Neural cell (in vitro differentiated cells): ENCODE measurements around the gene CCL1. TPM values are rescaled to one million over a fixed set of nuclear protein-coding genes. Genes with fewer than 3 reads are reported as not detected.

Experiments used
- H2AFZ ChIP-seq: fragments of 200-600, 300-800 bp; sonication (generic), shearing (Covaris generic); 2 replicates; pipeline ENCODE4 v1.6.0; 2014; ENCODE audit warnings: low read depth, mild to moderate bottlenecking, antibody characterized with exemption, low read length, moderate library complexity
- H3F3A ChIP-seq: fragments of 200-600 bp; shearing (Covaris generic); 2 replicates; pipeline ENCODE4 v1.6.1; 2016; ENCODE audit warnings: mild to moderate bottlenecking, moderate library complexity, mixed read lengths, antibody characterized with exemption, low read length; ENCODE audit not compliant: insufficient read depth, poor library complexity, severe bottlenecking
- H3K27ac ChIP-seq: fragments of 200-600, 300-800 bp; sonication (generic), shearing (Covaris generic); 2 replicates; pipeline ENCODE4 v1.5.1; 2014; ENCODE audit warnings: mild to moderate bottlenecking, low read length, moderate library complexity
- H3K27me3 ChIP-seq: fragments of 300-800, 200-600 bp; sonication (generic), shearing (Covaris generic); 2 replicates; pipeline ENCODE4 v1.6.0; 2014; ENCODE audit warnings: mild to moderate bottlenecking, low read depth, low read length, moderate library complexity; ENCODE audit not compliant: insufficient read depth
- H3K36me3 ChIP-seq: fragments of 300-800, 200-600 bp; sonication (generic), shearing (Covaris generic); 2 replicates; pipeline ENCODE4 v1.5.1; 2014; ENCODE audit warnings: mild to moderate bottlenecking, antibody characterized with exemption, low read length, moderate library complexity; ENCODE audit not compliant: insufficient read depth
- H3K4me2 ChIP-seq: fragments of 300-800, 200-600 bp; sonication (generic), shearing (Covaris generic); 2 replicates; pipeline ENCODE4 v1.6.0; 2014; ENCODE audit warnings: mild to moderate bottlenecking, low read length
- H3K4me3 ChIP-seq: fragments of 300-800, 200-600 bp; sonication (generic), shearing (Covaris generic); 2 replicates; pipeline ENCODE4 v1.5.1; 2014; ENCODE audit warnings: mild to moderate bottlenecking, low read length, moderate library complexity
- H3K79me2 ChIP-seq: fragments of 200-600 bp; shearing (Covaris generic); replicated peaks from 2 replicates; pipeline ENCODE4 v1.6.0; 2014; ENCODE audit warnings: mild to moderate bottlenecking, low read length, moderate library complexity; ENCODE audit not compliant: insufficient read depth
- H3K9ac ChIP-seq: fragments of 300-800, 200-600 bp; sonication (generic), shearing (Covaris generic); 2 replicates; pipeline ENCODE4 v1.6.1; 2016; ENCODE audit warnings: mild to moderate bottlenecking, low read length, mixed read lengths
- H3K9me2 ChIP-seq: fragments of 200-600 bp; shearing (Covaris generic); 2 replicates; pipeline ENCODE4 v1.6.1; 2016; ENCODE audit warnings: mild to moderate bottlenecking, low read length, mixed read lengths; ENCODE audit not compliant: insufficient read depth
- H3K9me3 ChIP-seq: fragments of 200-600, 300-800 bp; sonication (generic), shearing (Covaris generic); 2 replicates; pipeline ENCODE4 v1.6.1; 2016; ENCODE audit warnings: mild to moderate bottlenecking, mixed run types, low read length, moderate library complexity, mixed read lengths
- H4K20me1 ChIP-seq: fragments of 200-600 bp; shearing (Covaris generic); 2 replicates; pipeline ENCODE4 v1.6.1; 2016; ENCODE audit warnings: mild to moderate bottlenecking, mixed run types; ENCODE audit not compliant: insufficient read depth
- EP300 ChIP-seq: fragments of 450-650 bp; conservative IDR thresholded peaks from 2 replicates; pipeline ENCODE4 v1.6.1; 2014; ENCODE audit warnings: antibody characterized with exemption, mild to moderate bottlenecking, moderate library complexity; ENCODE audit not compliant: poor library complexity, severe bottlenecking
- EZH2 ChIP-seq: fragments of 200-600, 300-800 bp; shearing (Covaris generic), sonication (generic); IDR thresholded peaks from 2 replicates; pipeline ENCODE4 v1.6.1; 2014; ENCODE audit warnings: antibody characterized with exemption, low read length, borderline replicate concordance, mild to moderate bottlenecking; ENCODE audit not compliant: insufficient read depth, poor library complexity, severe bottlenecking
- MXI1 ChIP-seq: fragments of 450-650 bp; conservative IDR thresholded peaks from 2 replicates; pipeline ENCODE4 v1.6.1; 2014; ENCODE audit warnings: antibody characterized with exemption, mild to moderate bottlenecking; ENCODE audit not compliant: poor library complexity, severe bottlenecking
- TAF1 ChIP-seq: IDR thresholded peaks from 2 replicates; pipeline ENCODE4 v1.6.1; 2012; ENCODE audit warnings: low read depth
- polyA plus RNA-seq: library from polyadenylated mRNA; depleted of rRNA; stranded (reverse); fragments of >200 nt; gene quantifications from 2 replicates; pipeline ENCODE4 v1.2.3, GENCODE V29; 2014
- TF ChIP-seq, protein P1 (sequence below): IDR thresholded peaks from 2 replicates; pipeline ENCODE4 v1.6.1; 2012; ENCODE audit warnings: borderline replicate concordance
- TF ChIP-seq, protein P2 (sequence below): fragments of 450-650 bp; IDR thresholded peaks from 2 replicates; pipeline ENCODE4 v1.5.1; 2014; ENCODE audit warnings: antibody characterized with exemption, mild to moderate bottlenecking, moderate library complexity; ENCODE audit not compliant: poor library complexity, severe bottlenecking

CCL1 gene
- polyA plus RNA-seq, 1 donor from 2014 or later = not detected

DNA sequence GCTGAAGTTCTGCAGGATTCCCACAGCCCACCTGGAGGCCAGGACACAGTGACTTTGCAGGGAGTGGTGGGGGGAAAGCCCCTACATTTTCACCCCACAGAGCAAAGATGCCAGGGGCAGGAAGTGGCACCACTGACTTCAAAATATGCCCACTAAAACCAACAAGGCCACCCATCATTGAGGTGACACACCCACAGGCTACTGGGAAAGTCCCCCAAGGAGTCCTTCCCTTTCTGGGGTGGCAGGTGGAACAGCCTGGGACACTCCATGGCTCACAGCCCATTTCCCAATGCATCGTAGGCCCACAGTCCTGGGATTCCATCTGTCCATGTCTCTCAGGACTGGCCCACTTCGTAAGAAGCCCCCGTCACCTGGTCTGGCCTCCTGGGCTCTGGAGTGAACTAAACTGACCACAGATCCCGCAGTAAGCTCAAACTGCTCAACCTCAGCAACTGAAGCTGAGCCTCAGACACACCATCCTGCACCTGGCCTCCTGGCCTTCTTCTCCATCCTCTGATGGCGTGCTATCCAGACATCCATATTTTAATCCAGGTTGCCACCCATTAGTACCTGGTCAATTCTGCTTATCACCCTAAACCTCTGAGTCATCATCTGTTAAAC is 7.5 kb upstream of the CCL1 start:
- H3K79me2 ChIP-seq = no peaks in the 10 kb centered on the region
- H3K27me3 ChIP-seq = no peaks in the 10 kb centered on the region
- H4K20me1 ChIP-seq = no peaks in the 10 kb centered on the region
- no peaks in the 10 kb centered on the region for H3K9me3 ChIP-seq
- no peak overlapping the region for H3K4me3 ChIP-seq
- H3K36me3 ChIP-seq = no peaks in the 10 kb centered on the region
- no peaks in the 10 kb centered on the region for H3K9me2 ChIP-seq
- TF ChIP-seq EZH2 = no peak
- no peak for TF ChIP-seq MXI1
- TF ChIP-seq, protein P1, sequence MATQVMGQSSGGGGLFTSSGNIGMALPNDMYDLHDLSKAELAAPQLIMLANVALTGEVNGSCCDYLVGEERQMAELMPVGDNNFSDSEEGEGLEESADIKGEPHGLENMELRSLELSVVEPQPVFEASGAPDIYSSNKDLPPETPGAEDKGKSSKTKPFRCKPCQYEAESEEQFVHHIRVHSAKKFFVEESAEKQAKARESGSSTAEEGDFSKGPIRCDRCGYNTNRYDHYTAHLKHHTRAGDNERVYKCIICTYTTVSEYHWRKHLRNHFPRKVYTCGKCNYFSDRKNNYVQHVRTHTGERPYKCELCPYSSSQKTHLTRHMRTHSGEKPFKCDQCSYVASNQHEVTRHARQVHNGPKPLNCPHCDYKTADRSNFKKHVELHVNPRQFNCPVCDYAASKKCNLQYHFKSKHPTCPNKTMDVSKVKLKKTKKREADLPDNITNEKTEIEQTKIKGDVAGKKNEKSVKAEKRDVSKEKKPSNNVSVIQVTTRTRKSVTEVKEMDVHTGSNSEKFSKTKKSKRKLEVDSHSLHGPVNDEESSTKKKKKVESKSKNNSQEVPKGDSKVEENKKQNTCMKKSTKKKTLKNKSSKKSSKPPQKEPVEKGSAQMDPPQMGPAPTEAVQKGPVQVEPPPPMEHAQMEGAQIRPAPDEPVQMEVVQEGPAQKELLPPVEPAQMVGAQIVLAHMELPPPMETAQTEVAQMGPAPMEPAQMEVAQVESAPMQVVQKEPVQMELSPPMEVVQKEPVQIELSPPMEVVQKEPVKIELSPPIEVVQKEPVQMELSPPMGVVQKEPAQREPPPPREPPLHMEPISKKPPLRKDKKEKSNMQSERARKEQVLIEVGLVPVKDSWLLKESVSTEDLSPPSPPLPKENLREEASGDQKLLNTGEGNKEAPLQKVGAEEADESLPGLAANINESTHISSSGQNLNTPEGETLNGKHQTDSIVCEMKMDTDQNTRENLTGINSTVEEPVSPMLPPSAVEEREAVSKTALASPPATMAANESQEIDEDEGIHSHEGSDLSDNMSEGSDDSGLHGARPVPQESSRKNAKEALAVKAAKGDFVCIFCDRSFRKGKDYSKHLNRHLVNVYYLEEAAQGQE = no peak
- TF ChIP-seq TAF1 = no peak
- H2AFZ ChIP-seq = no peak overlapping the region
- no peaks in the 10 kb centered on the region for H3F3A ChIP-seq
- H3K4me2 ChIP-seq = no peak overlapping the region
- H3K9ac ChIP-seq = no peak overlapping the region
- H3K27ac ChIP-seq = no peak overlapping the region

DNA sequence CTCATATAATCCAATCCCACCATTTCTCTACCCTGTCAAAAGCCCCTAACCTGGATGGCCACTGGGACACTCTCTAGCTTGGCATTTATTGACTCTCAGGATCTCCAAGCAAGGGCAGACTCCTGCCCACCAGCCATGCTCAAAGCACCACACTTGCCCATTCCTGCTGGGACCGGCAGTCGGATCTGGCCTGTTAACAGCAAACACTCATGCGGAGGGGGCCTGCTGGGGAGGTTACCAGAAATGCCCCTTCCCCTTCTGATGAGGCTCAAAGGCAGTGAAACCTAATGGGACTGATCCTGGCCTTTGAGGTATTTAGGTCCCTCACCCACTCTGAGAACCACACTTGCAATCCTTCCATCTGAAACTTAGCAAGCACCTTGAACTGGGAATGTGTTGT is 6.5 kb upstream of the CCL1 start:
- Histone ChIP-seq H3K27me3 (no peaks in the 10 kb centered on the region), H3F3A (no peaks in the 10 kb centered on the region), H3K79me2 (no peaks in the 10 kb centered on the region), H4K20me1 (no peaks in the 10 kb centered on the region), H3K4me2 (no peak overlapping the region), H2AFZ (no peak overlapping the region), H3K4me3 (no peak overlapping the region), H3K27ac (no peak overlapping the region), H3K9me2 (no peaks in the 10 kb centered on the region), H3K9me3 (no peaks in the 10 kb centered on the region), H3K36me3 (no peaks in the 10 kb centered on the region), H3K9ac (no peak overlapping the region)
- TF ChIP-seq, protein P1 = no peak
- TF ChIP-seq MXI1 (no peak), EP300 (no peak)
- TF ChIP-seq, protein P2, sequence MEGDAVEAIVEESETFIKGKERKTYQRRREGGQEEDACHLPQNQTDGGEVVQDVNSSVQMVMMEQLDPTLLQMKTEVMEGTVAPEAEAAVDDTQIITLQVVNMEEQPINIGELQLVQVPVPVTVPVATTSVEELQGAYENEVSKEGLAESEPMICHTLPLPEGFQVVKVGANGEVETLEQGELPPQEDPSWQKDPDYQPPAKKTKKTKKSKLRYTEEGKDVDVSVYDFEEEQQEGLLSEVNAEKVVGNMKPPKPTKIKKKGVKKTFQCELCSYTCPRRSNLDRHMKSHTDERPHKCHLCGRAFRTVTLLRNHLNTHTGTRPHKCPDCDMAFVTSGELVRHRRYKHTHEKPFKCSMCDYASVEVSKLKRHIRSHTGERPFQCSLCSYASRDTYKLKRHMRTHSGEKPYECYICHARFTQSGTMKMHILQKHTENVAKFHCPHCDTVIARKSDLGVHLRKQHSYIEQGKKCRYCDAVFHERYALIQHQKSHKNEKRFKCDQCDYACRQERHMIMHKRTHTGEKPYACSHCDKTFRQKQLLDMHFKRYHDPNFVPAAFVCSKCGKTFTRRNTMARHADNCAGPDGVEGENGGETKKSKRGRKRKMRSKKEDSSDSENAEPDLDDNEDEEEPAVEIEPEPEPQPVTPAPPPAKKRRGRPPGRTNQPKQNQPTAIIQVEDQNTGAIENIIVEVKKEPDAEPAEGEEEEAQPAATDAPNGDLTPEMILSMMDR = no peak
